T-cell (primary cell): ENCODE results near the gene CELF4. TPM values are rescaled to one million over a fixed set of nuclear protein-coding genes. Genes with fewer than 3 reads are reported as not detected.

Source experiments
- ATAC-seq, 4 experiments: fragments of 200-7000 bp in 3 of 4; fragments of 150-1000 bp in 1 of 4; cut with Tn5 transposase; replicated peaks in 1 of 4; 1 replicate in 3 of 4; 2 replicates in 1 of 4; pipeline ENCODE4 v1.10.0; 2021; ENCODE audit warnings: moderate library complexity in 3 of 4, mild to moderate bottlenecking in 2 of 4, moderate number of reproducible peaks in 1 of 4
- CTCF ChIA-PET, 2 donors: fragments of 300-600 bp; sonication (Branson Sonifier 250); formaldehyde crosslinking; loops; one replicate each; lab custom pipeline; 2022; ENCODE audit warnings: antibody characterized with exemption in 2 of 2; lab: Charles Lee
- POLR2A ChIA-PET, 2 donors: fragments of 300-600 bp; sonication (Branson Sonifier 250); formaldehyde crosslinking; loops; one replicate each; lab custom pipeline; 2022; ENCODE audit warnings: antibody characterized with exemption in 2 of 2; lab: Charles Lee
- DNase-seq, 35 experiments: peaks; one replicate each; pipeline versions ENCODE4 v3.0.0 to v3.0.0-alpha.2; 2013 to 2023
- H3K27ac ChIP-seq: one replicate; pipeline ENCODE4 v1.5.1; 2013; ENCODE audit warnings: low read length
- H3K27me3 ChIP-seq, 2 experiments: replicated peaks in 1 of 2; 1 replicate in 1 of 2; 2 replicates in 1 of 2; pipeline versions ENCODE4 v1.6.1 to v1.7.0; 2013; ENCODE audit warnings: low read length in 1 of 2, mixed read lengths in 1 of 2; ENCODE audit not compliant: control insufficient read depth in 2 of 2, insufficient read depth in 2 of 2; ENCODE audit errors: extremely low read depth in 1 of 2
- H3K36me3 ChIP-seq, 2 donors: 1 replicate in 1 of 2; 2 replicates in 1 of 2; pipeline versions ENCODE4 v1.6.1 to v1.7.0; 2013; ENCODE audit warnings: low read length in 1 of 2; ENCODE audit not compliant: control insufficient read depth in 2 of 2, insufficient read depth in 1 of 2; ENCODE audit errors: extremely low read depth in 1 of 2
- H3K4me1 ChIP-seq, 2 experiments: 1 replicate in 1 of 2; 2 replicates in 1 of 2; pipeline versions ENCODE4 v1.6.1 to v1.7.0; 2013; ENCODE audit warnings: low read length in 2 of 2, mixed read lengths in 1 of 2; ENCODE audit not compliant: insufficient read depth in 2 of 2, control insufficient read depth in 1 of 2; ENCODE audit errors: extremely low read depth in 1 of 2
- H3K4me3 ChIP-seq, 2 donors: 1 replicate in 1 of 2; 2 replicates in 1 of 2; pipeline versions ENCODE4 v1.5.1 to v1.7.0; 2013; ENCODE audit warnings: mild to moderate bottlenecking in 2 of 2, low read length in 1 of 2, moderate library complexity in 1 of 2; ENCODE audit not compliant: control insufficient read depth in 1 of 2; ENCODE audit errors: extremely low read depth in 1 of 2
- H3K9me3 ChIP-seq: 2 replicates; pipeline ENCODE4 v1.7.0; 2013
- H3K27ac Mint-ChIP-seq, 2 donors: one replicate each; pipeline ENCODE4 v1.8.0; 2020 to 2021; ENCODE audit warnings: mild to moderate bottlenecking in 2 of 2, mixed read lengths in 2 of 2
- H3K27me3 Mint-ChIP-seq, 2 donors: one replicate each; pipeline ENCODE4 v1.8.0; 2021 to 2022; ENCODE audit warnings: mixed read lengths in 2 of 2
- H3K36me3 Mint-ChIP-seq: one replicate; pipeline ENCODE4 v1.8.0; 2021; ENCODE audit warnings: mixed read lengths
- H3K4me1 Mint-ChIP-seq, 3 donors: one replicate each; pipeline ENCODE4 v1.8.0; 2020 to 2022; ENCODE audit warnings: mixed read lengths in 3 of 3, mild to moderate bottlenecking in 1 of 3
- H3K4me3 Mint-ChIP-seq, 3 donors: one replicate each; pipeline ENCODE4 v1.8.0; 2020 to 2022; ENCODE audit warnings: mild to moderate bottlenecking in 3 of 3, mixed read lengths in 3 of 3, moderate library complexity in 3 of 3
- H3K9me3 Mint-ChIP-seq, 3 donors: one replicate each; pipeline ENCODE4 v1.8.0; 2020 to 2022; ENCODE audit warnings: mixed read lengths in 3 of 3
- WGBS: methylation state at CpG from one replicate; pipeline ENCODE4 v1.1.5; 2013; ENCODE audit warnings: missing lambda C conversion rate; ENCODE audit not compliant: insufficient coverage; 5-methylcytosine and 5-hydroxymethylcytosine counted together
- total RNA-seq, 35 experiments: library from RNA in 6 of 35; stranded (reverse) in 6 of 35; fragments of 120-200 nt in 1 of 35; gene quantifications; one replicate each; pipeline versions ENCODE4 v1.2.1 to v1.2.4 and lab custom pipeline; 2013 to 2026

The CELF4 gene
- total RNA-seq: not detected
- not detected for total RNA-seq (2013)
- 0 to 0.12 (median 0) reads per million in 29 experiments for total RNA-seq (lab: John Stamatoyannopoulos, UW)

GRCh38 chr18:37565101-37565976 lies at the start of gene CELF4:
Gene CELF4, minus strand, starts transcription at chr18:37565798.
- H3K36me3 ChIP-seq: no peaks in the 10 kb centered on the region
- peak within 1 kb of the TSS in 1 of 2 donors; percentile 23 for H3K4me3 ChIP-seq
- CTCF ChIA-PET: no interaction called here
- DNase-seq (no peak), ATAC-seq (no peak)
- no peaks in the 10 kb centered on the region for H3K9me3 ChIP-seq
- H3K27me3 ChIP-seq: peaks cover 13 to 55% of the 10 kb centered on the region in 2 experiments
- H3K27me3 Mint-ChIP-seq: peaks cover 58 to 70% of the 10 kb centered on the region in 2 donors
- H3K27ac Mint-ChIP-seq: no peak within 1 kb of the TSS
- H3K4me1 Mint-ChIP-seq: peaks cover 16 to 20% (median 20%) of the 10 kb centered on the region in 3 donors
- H3K9me3 Mint-ChIP-seq: no peaks in the 10 kb centered on the region
- peak within 1 kb of the TSS; percentile 40 to 66 (median 61) for H3K4me3 Mint-ChIP-seq
- peaks cover 0 to 16% of the 10 kb centered on the region in 2 experiments for H3K4me1 ChIP-seq
- no peak within 1 kb of the TSS for H3K27ac ChIP-seq
- 7% methylated on average over 51 of the region's 62 CpGs for WGBS
- no peaks in the 10 kb centered on the region for H3K36me3 Mint-ChIP-seq
- POLR2A ChIA-PET: no interaction called here

- DNase-seq (no peak), ATAC-seq (no peak)
- Mint-ChIP-seq H3K36me3 (no peaks in the 10 kb centered on the region), H3K4me3 (no peak overlapping the region), H3K4me1 (no peaks in the 10 kb centered on the region), H3K27ac (no peak overlapping the region), H3K9me3 (peaks cover 0 to 6% (median 0%) of the 10 kb centered on the region in 3 donors), H3K27me3 (peaks cover 0 to 5% of the 10 kb centered on the region in 2 donors)
- no peaks in the 10 kb centered on the region for H3K9me3 ChIP-seq
- no peak overlapping the region for H3K27ac ChIP-seq
- CTCF ChIA-PET: no interaction called here
- H3K36me3 ChIP-seq: no peaks in the 10 kb centered on the region
- H3K27me3 ChIP-seq: peaks cover 0 to 3% of the 10 kb centered on the region in 2 experiments
- POLR2A ChIA-PET: no interaction called here
- WGBS: 67% methylated on average over 1 of the region's 1 CpG
- no peak overlapping the region for H3K4me3 ChIP-seq
- no peaks in the 10 kb centered on the region for H3K4me1 ChIP-seq
These were observed 47.6 kb upstream of the CELF4 start for GRCh38 chr18:37613253-37613565.

GRCh38 chr18:37612524-37613252 lies 47.1 kb upstream of the CELF4 start:
- Histone ChIP-seq H3K4me1 (no peaks in the 10 kb centered on the region), H3K36me3 (no peaks in the 10 kb centered on the region), H3K27ac (no peak overlapping the region), H3K4me3 (no peak overlapping the region), H3K27me3 (peaks cover 0 to 3% of the 10 kb centered on the region in 2 experiments), H3K9me3 (no peaks in the 10 kb centered on the region)
- no peaks in the 10 kb centered on the region for H3K4me1 Mint-ChIP-seq
- H3K9me3 Mint-ChIP-seq: peaks cover 0 to 6% (median 0%) of the 10 kb centered on the region in 3 donors
- DNase-seq: no peak
- no peaks in the 10 kb centered on the region for H3K36me3 Mint-ChIP-seq
- CTCF ChIA-PET: no interaction called here
- POLR2A ChIA-PET: no interaction called here
- H3K4me3 Mint-ChIP-seq: no peak overlapping the region
- WGBS: 48% methylated on average over 3 of the region's 5 CpGs
- H3K27ac Mint-ChIP-seq: no peak overlapping the region
- H3K27me3 Mint-ChIP-seq: peaks cover 3 to 8% of the 10 kb centered on the region in 2 donors
- ATAC-seq: no peak

- no peak overlapping the region for H3K4me3 Mint-ChIP-seq
- CTCF ChIA-PET: no interaction called here
These were observed 46.1 kb upstream of the CELF4 start for GRCh38 chr18:37611614-37612279.

GRCh38 chr18:37608876-37609275 lies 43.3 kb upstream of the CELF4 start:
- POLR2A ChIA-PET: no interaction called here
- no peaks in the 10 kb centered on the region for H3K36me3 Mint-ChIP-seq
- Histone ChIP-seq H3K4me3 (no peak overlapping the region), H3K36me3 (no peaks in the 10 kb centered on the region), H3K27ac (no peak overlapping the region), H3K9me3 (no peaks in the 10 kb centered on the region), H3K27me3 (peaks cover 0 to 3% of the 10 kb centered on the region in 2 experiments), H3K4me1 (no peaks in the 10 kb centered on the region)
- H3K9me3 Mint-ChIP-seq: peaks cover 0 to 1% (median under 1%) of the 10 kb centered on the region in 3 donors
- peaks cover 3 to 9% of the 10 kb centered on the region in 2 donors for H3K27me3 Mint-ChIP-seq
- ATAC-seq (no peak), DNase-seq (no peak)
- 91% methylated on average over 8 of the region's 10 CpGs for WGBS
- no peaks in the 10 kb centered on the region for H3K4me1 Mint-ChIP-seq
- no peak overlapping the region for H3K27ac Mint-ChIP-seq
- H3K4me3 Mint-ChIP-seq: no peak overlapping the region
- CTCF ChIA-PET: no interaction called here

More at GRCh38 chr18:37611614-37612279, 46.1 kb upstream of the CELF4 start:
- no CpG with 5 or more reads among the region's 5 CpGs for WGBS
- Mint-ChIP-seq H3K4me1 (no peaks in the 10 kb centered on the region), H3K27me3 (peaks cover 3 to 9% of the 10 kb centered on the region in 2 donors), H3K36me3 (no peaks in the 10 kb centered on the region), H3K27ac (no peak overlapping the region), H3K9me3 (peaks cover 0 to 3% (median 0%) of the 10 kb centered on the region in 3 donors)
- H3K36me3 ChIP-seq: no peaks in the 10 kb centered on the region
- H3K4me3 ChIP-seq: no peak overlapping the region
- no peaks in the 10 kb centered on the region for H3K4me1 ChIP-seq
- DNase-seq: no peak
- ATAC-seq: no peak
- no peak overlapping the region for H3K27ac ChIP-seq
- H3K27me3 ChIP-seq: peaks cover 0 to 3% of the 10 kb centered on the region in 2 experiments
- no peaks in the 10 kb centered on the region for H3K9me3 ChIP-seq
- POLR2A ChIA-PET: no interaction called here

- Histone ChIP-seq H3K36me3 (no peaks in the 10 kb centered on the region), H3K4me1 (no peaks in the 10 kb centered on the region), H3K27ac (no peak overlapping the region), H3K4me3 (no peak overlapping the region), H3K9me3 (no peaks in the 10 kb centered on the region), H3K27me3 (peaks cover 0 to 3% of the 10 kb centered on the region in 2 experiments)
- DNase-seq (no peak), ATAC-seq (no peak)
- POLR2A ChIA-PET: no interaction called here
- 92% methylated on average over 7 of the region's 11 CpGs for WGBS
- CTCF ChIA-PET: no interaction called here
- Mint-ChIP-seq H3K9me3 (peaks cover 0 to 7% (median 3%) of the 10 kb centered on the region in 3 donors), H3K27me3 (peaks cover 3 to 9% of the 10 kb centered on the region in 2 donors), H3K4me3 (no peak overlapping the region), H3K4me1 (no peaks in the 10 kb centered on the region), H3K27ac (no peak overlapping the region), H3K36me3 (no peaks in the 10 kb centered on the region)
These were observed 41.7 kb upstream of the CELF4 start for GRCh38 chr18:37607281-37607680.
